CD4-positive, alpha-beta memory T cell (primary cell): ENCODE data around the gene CMTR1. TPM values are rescaled to one million over a fixed set of nuclear protein-coding genes. Genes with fewer than 3 reads are reported as not detected.

Experiments
- CTCF ChIA-PET: fragments of 350-600 bp; sonication (Branson Sonifier 250); formaldehyde crosslinking; loops from one replicate; lab custom pipeline; 2021; ENCODE audit warnings: inconsistent platforms; ENCODE audit not compliant: partially characterized antibody; lab: Charles Lee
- POLR2A ChIA-PET: fragments of 350-600 bp; sonication (Branson Sonifier 250); formaldehyde crosslinking; loops from one replicate; lab custom pipeline; 2021; ENCODE audit not compliant: partially characterized antibody; lab: Charles Lee
- DNase-seq, 5 donors: peaks; one replicate each; pipeline versions ENCODE4 v3.0.0 to v3.0.0-alpha.2; 2020 to 2022; ENCODE audit warnings: mixed read lengths in 1 of 5
- H3K27ac ChIP-seq: one replicate; pipeline ENCODE4 v1.7.0; 2013; ENCODE audit warnings: low read depth, low read length
- H3K27me3 ChIP-seq: 2 replicates; pipeline ENCODE4 v1.7.0; 2013; ENCODE audit warnings: mild to moderate bottlenecking, low read length, moderate library complexity; ENCODE audit not compliant: insufficient read depth
- H3K36me3 ChIP-seq: 2 replicates; pipeline ENCODE4 v1.7.0; 2013; ENCODE audit warnings: mild to moderate bottlenecking, low read length, moderate library complexity; ENCODE audit not compliant: insufficient read depth
- H3K4me1 ChIP-seq: 2 replicates; pipeline ENCODE4 v1.7.0; 2013; ENCODE audit warnings: mild to moderate bottlenecking, low read length, moderate library complexity; ENCODE audit not compliant: insufficient read depth
- H3K4me3 ChIP-seq, 2 donors: one replicate each; pipeline ENCODE4 v1.7.0; 2013; ENCODE audit warnings: low read length in 2 of 2, mild to moderate bottlenecking in 1 of 2
- H3K9me3 ChIP-seq, 2 donors: one replicate each; pipeline ENCODE4 v1.7.0; 2013; ENCODE audit warnings: low read length in 2 of 2, control low read depth in 1 of 2; ENCODE audit not compliant: control insufficient read depth in 1 of 2
- H3K27ac Mint-ChIP-seq, 7 donors: one replicate each; pipeline ENCODE4 v1.8.0; 2020 to 2021; ENCODE audit warnings: mixed read lengths in 7 of 7, mild to moderate bottlenecking in 6 of 7, inconsistent platforms in 3 of 7, moderate library complexity in 3 of 7
- H3K27me3 Mint-ChIP-seq, 2 donors: one replicate each; pipeline ENCODE4 v1.8.0; 2020 to 2021; ENCODE audit warnings: mixed read lengths in 2 of 2
- H3K36me3 Mint-ChIP-seq, 2 donors: one replicate each; pipeline ENCODE4 v1.8.0; 2020 to 2021; ENCODE audit warnings: mixed read lengths in 2 of 2, inconsistent platforms in 1 of 2, mild to moderate bottlenecking in 1 of 2
- H3K4me1 Mint-ChIP-seq, 4 donors: one replicate each; pipeline ENCODE4 v1.8.0; 2020 to 2021; ENCODE audit warnings: mixed read lengths in 4 of 4, mild to moderate bottlenecking in 1 of 4
- H3K4me3 Mint-ChIP-seq, 8 donors: one replicate each; pipeline ENCODE4 v1.8.0; 2020 to 2021; ENCODE audit warnings: mixed read lengths in 8 of 8, mild to moderate bottlenecking in 7 of 8, moderate library complexity in 6 of 8, inconsistent platforms in 3 of 8
- H3K9me3 Mint-ChIP-seq, 8 donors: one replicate each; pipeline ENCODE4 v1.8.0; 2020 to 2021; ENCODE audit warnings: mixed read lengths in 8 of 8, mild to moderate bottlenecking in 5 of 8, inconsistent platforms in 3 of 8, moderate library complexity in 1 of 8
- intact Hi-C: fragments of 100-400 bp; cut with micrococcal nuclease; formaldehyde crosslinking; loops from one replicate; pipeline ENCODE4 v1.15.1; 2023
- polyA plus RNA-seq, 2 donors: library from polyadenylated mRNA; unstranded; fragments of 300-500 nt; fragmentation: Illumina TruSeq; gene quantifications; one replicate each; pipeline ENCODE4 v1.2.3, GENCODE V29; 2021
- total RNA-seq, 2 experiments: library from RNA; stranded (reverse); gene quantifications; one replicate each; pipeline ENCODE4 v1.2.3, GENCODE V29; 2021

CMTR1 gene
- total and polyA plus RNA-seq, 4 experiments from 2014 or later = 28.4 to 79.1 (median 53.8) TPM

GRCh38 chr6:37523412-37523811, 90.4 kb downstream of the CMTR1 start:
- peaks cover 26 to 28% of the 10 kb centered on the region in 2 donors for H3K36me3 Mint-ChIP-seq
- H3K4me3 Mint-ChIP-seq = no peak overlapping the region
- H3K9me3 Mint-ChIP-seq = peaks cover 0 to 2% (median 0%) of the 10 kb centered on the region in 8 donors
- Histone ChIP-seq H3K27me3 (no peaks in the 10 kb centered on the region), H3K4me1 (peaks cover 32% of the 10 kb centered on the region), H3K4me3 (no peak overlapping the region), H3K27ac (no peak overlapping the region), H3K36me3 (no peaks in the 10 kb centered on the region), H3K9me3 (no peaks in the 10 kb centered on the region)
- no peaks in the 10 kb centered on the region for H3K27me3 Mint-ChIP-seq
- H3K27ac Mint-ChIP-seq = peak overlapping the region in 2 of 7 donors; percentile 68 to 76
- no peak for DNase-seq
- ChIA-PET POLR2A (interaction anchor here (16.9 kb wide), 1 partner anchor 25 kb away, joined by 977 read pairs; the partner anchor contains the start of gene CCDC167), CTCF (interaction anchor here (1.3 kb wide), 1 partner anchor 11 kb away, joined by 3 read pairs; no protein-coding TSS in a partner anchor)
- intact Hi-C loops = no loop called here
- H3K4me1 Mint-ChIP-seq = peaks cover 31 to 86% (median 69%) of the 10 kb centered on the region in 4 donors

- H3K27me3 Mint-ChIP-seq = no peaks in the 10 kb centered on the region
- H3K36me3 Mint-ChIP-seq = peaks cover 22 to 26% of the 10 kb centered on the region in 2 donors
- peak overlapping the region in 1 of 8 donors; percentile 25 for H3K4me3 Mint-ChIP-seq
- H3K27ac Mint-ChIP-seq = peak overlapping the region in 4 of 7 donors; percentile 52 to 76 (median 72)
- intact Hi-C loops = no loop called here
- CTCF ChIA-PET = interaction anchor here (1.7 kb wide), 1 partner anchor 39 kb away, joined by 5 read pairs; no protein-coding TSS in a partner anchor
- peaks cover 23% of the 10 kb centered on the region for H3K4me1 ChIP-seq
- no peaks in the 10 kb centered on the region for H3K36me3 ChIP-seq
- H3K4me3 ChIP-seq = no peak overlapping the region
- no peak for DNase-seq
- POLR2A ChIA-PET = interaction anchor here (9.7 to 16.9 kb wide), 2 partner anchors 6 to 26 kb away, joined by 58 to 977 read pairs; partner anchors contain the start of gene CCDC167
- no peaks in the 10 kb centered on the region for H3K9me3 ChIP-seq
- H3K9me3 Mint-ChIP-seq = peaks cover 0 to 2% (median 0%) of the 10 kb centered on the region in 8 donors
- H3K27ac ChIP-seq = no peak overlapping the region
- H3K27me3 ChIP-seq = no peaks in the 10 kb centered on the region
- peaks cover 22 to 81% (median 62%) of the 10 kb centered on the region in 4 donors for H3K4me1 Mint-ChIP-seq
These were observed 91.3 kb downstream of the CMTR1 start for GRCh38 chr6:37524025-37524969.

DNA sequence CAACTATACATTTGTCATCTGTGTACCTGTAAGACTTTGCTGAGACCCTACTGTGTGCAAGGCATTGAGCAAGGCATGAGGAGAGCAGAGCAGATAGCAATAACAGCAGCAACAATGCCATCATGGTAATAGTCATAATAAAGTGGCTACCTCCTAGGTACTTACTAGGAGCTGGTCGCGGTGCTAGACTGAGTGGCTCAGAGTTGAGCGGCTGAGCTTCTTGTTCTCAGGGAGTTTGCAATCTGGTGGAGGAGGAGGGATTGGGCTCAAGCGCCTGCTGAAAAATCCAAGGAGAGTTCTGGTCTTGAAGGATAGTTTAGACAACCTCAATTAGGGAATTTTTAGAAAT, 91.9 kb downstream of the CMTR1 start:
- Histone ChIP-seq H3K4me3 (no peak overlapping the region), H3K9me3 (no peaks in the 10 kb centered on the region), H3K27ac (no peak overlapping the region), H3K36me3 (no peaks in the 10 kb centered on the region), H3K27me3 (no peaks in the 10 kb centered on the region), H3K4me1 (peaks cover 19% of the 10 kb centered on the region)
- no peak for DNase-seq
- Mint-ChIP-seq H3K9me3 (peaks cover 0 to 2% (median 0%) of the 10 kb centered on the region in 8 donors), H3K36me3 (peaks cover 22 to 26% of the 10 kb centered on the region in 2 donors), H3K27me3 (no peaks in the 10 kb centered on the region), H3K4me3 (peak overlapping the region in 1 of 8 donors; percentile 17), H3K4me1 (peaks cover 21 to 78% (median 58%) of the 10 kb centered on the region in 4 donors), H3K27ac (peak overlapping the region in 4 of 7 donors; percentile 33 to 75 (median 48))
- intact Hi-C loops = no loop called here
- CTCF ChIA-PET = interaction anchor here (1.7 kb wide), 1 partner anchor 40 kb away, joined by 5 read pairs; no protein-coding TSS in a partner anchor
- POLR2A ChIA-PET = interaction anchor here (9.7 to 16.9 kb wide), 2 partner anchors 7 to 27 kb away, joined by 58 to 977 read pairs; partner anchors contain the start of gene CCDC167

GRCh38 chr6:37525460-37526357, 92.7 kb downstream of the CMTR1 start:
- H3K27me3 ChIP-seq = no peaks in the 10 kb centered on the region
- ChIA-PET CTCF (interaction anchor here (1.7 kb wide), 1 partner anchor 41 kb away, joined by 5 read pairs; no protein-coding TSS in a partner anchor), POLR2A (interaction anchor here (1.2 to 16.9 kb wide), 3 partner anchors 8 to 41 kb away, joined by 4 to 977 read pairs (median 58); partner anchors contain the start of gene CCDC167)
- peak overlapping the region in 2 of 7 donors; percentile 52 to 62 for H3K27ac Mint-ChIP-seq
- peaks cover 23 to 26% of the 10 kb centered on the region in 2 donors for H3K36me3 Mint-ChIP-seq
- DNase-seq = no peak
- intact Hi-C loops = no loop called here
- H3K4me3 ChIP-seq = no peak overlapping the region
- H3K27ac ChIP-seq = no peak overlapping the region
- no peaks in the 10 kb centered on the region for H3K36me3 ChIP-seq
- H3K9me3 Mint-ChIP-seq = peaks cover 0 to 2% (median 0%) of the 10 kb centered on the region in 8 donors
- no peaks in the 10 kb centered on the region for H3K27me3 Mint-ChIP-seq
- H3K9me3 ChIP-seq = no peaks in the 10 kb centered on the region
- H3K4me3 Mint-ChIP-seq = peak overlapping the region in 1 of 8 donors; percentile 55
- peaks cover 21 to 80% (median 58%) of the 10 kb centered on the region in 4 donors for H3K4me1 Mint-ChIP-seq
- peaks cover 17% of the 10 kb centered on the region for H3K4me1 ChIP-seq

DNA sequence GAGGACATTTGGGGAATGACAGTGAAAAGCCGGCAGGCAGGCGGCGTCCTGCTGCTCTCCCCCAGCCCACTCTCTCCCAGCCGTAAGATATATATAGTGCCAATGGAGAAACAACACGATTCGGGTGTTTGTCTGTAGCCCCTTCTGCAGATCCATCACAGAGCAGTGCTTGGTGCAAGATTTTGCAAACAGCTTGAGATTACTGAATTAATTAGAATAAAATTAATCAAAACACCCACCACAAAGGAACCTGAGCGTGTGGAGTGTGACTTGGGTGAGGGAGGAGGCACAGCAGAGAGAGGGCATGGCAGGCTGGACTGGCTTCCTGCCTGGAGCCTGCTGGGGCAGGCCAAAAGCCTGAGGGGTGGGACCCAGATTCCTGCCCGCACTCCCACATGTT, 95.5 kb downstream of the CMTR1 start:
- Mint-ChIP-seq H3K4me1 (peaks cover 17 to 77% (median 56%) of the 10 kb centered on the region in 4 donors), H3K27ac (peak overlapping the region in 1 of 7 donors; percentile 30), H3K4me3 (no peak overlapping the region), H3K27me3 (no peaks in the 10 kb centered on the region), H3K36me3 (peaks cover 23 to 29% of the 10 kb centered on the region in 2 donors), H3K9me3 (no peaks in the 10 kb centered on the region)
- no peaks in the 10 kb centered on the region for H3K27me3 ChIP-seq
- H3K4me1 ChIP-seq = peaks cover 4% of the 10 kb centered on the region
- H3K4me3 ChIP-seq = no peak overlapping the region
- DNase-seq = no peak
- no peak overlapping the region for H3K27ac ChIP-seq
- intact Hi-C loops = no loop called here
- ChIA-PET POLR2A (interaction anchor here (1.2 to 9.7 kb wide), 3 partner anchors 11 to 20 kb away, joined by 3 to 58 read pairs (median 4); no protein-coding TSS in a partner anchor), CTCF (interaction anchor here (1.0 to 2.8 kb wide), 2 partner anchors 11 to 38 kb away, joined by 3 to 8 read pairs; no protein-coding TSS in a partner anchor)
- H3K9me3 ChIP-seq = no peaks in the 10 kb centered on the region
- no peaks in the 10 kb centered on the region for H3K36me3 ChIP-seq

GRCh38 chr6:37530297-37530696, 97.3 kb downstream of the CMTR1 start:
- peaks cover 15 to 65% (median 44%) of the 10 kb centered on the region in 4 donors for H3K4me1 Mint-ChIP-seq
- H3K27ac Mint-ChIP-seq = peak overlapping the region in 1 of 7 donors; percentile 60
- Histone ChIP-seq H3K27me3 (no peaks in the 10 kb centered on the region), H3K4me1 (peaks cover 7% of the 10 kb centered on the region), H3K4me3 (no peak overlapping the region), H3K36me3 (no peaks in the 10 kb centered on the region), H3K9me3 (no peaks in the 10 kb centered on the region), H3K27ac (no peak overlapping the region)
- H3K9me3 Mint-ChIP-seq = no peaks in the 10 kb centered on the region
- intact Hi-C loops = no loop called here
- H3K4me3 Mint-ChIP-seq = no peak overlapping the region
- ChIA-PET POLR2A (interaction anchor here (9.7 kb wide), 1 partner anchor 12 kb away, joined by 58 read pairs; no protein-coding TSS in a partner anchor), CTCF (interaction anchor here (2.8 kb wide), 1 partner anchor 13 kb away, joined by 8 read pairs; no protein-coding TSS in a partner anchor)
- H3K27me3 Mint-ChIP-seq = no peaks in the 10 kb centered on the region
- peaks cover 26 to 27% of the 10 kb centered on the region in 2 donors for H3K36me3 Mint-ChIP-seq
- no peak for DNase-seq
